GF-D8 (cell line): Measurements from ENCODE around the gene PTCD2.

Experiments used
- DNase-seq: peaks from one replicate; lab custom pipeline; 2025; lab: John Stamatoyannopoulos, UW

PTCD2 gene

GRCh38 chr5:72346398-72346797 lies 26.2 kb downstream of the PTCD2 start:
- no peak for DNase-seq

GRCh38 chr5:72347801-72348308 lies 27.7 kb downstream of the PTCD2 start:
- no peak for DNase-seq

DNA sequence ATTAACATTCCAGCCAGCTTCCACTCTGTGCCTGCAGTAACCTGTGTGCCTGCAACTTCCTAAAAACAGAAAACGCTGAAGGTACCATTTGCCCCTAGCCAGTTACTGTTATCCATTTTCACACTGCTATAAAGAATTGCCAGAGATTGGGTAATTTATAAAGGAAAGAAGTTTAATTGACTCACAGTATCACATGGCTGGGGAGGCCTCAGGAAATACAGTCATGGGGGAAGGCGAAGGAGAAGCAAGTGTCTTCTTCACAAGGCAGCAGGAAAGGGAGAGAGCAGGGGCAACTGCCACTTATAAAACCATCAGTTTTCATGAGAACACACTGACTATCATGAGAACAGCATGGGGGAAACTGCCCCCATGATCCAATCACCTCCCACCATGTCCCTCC lies 31.2 kb downstream of the PTCD2 start:
- no peak for DNase-seq

- no peak for DNase-seq
Measured at GRCh38 chr5:72352616-72353015, 32.4 kb downstream of the PTCD2 start.

- DNase-seq = no peak
Measured at GRCh38 chr5:72353046-72353445, 32.9 kb downstream of the PTCD2 start.

GRCh38 chr5:72355706-72356299 lies 35.6 kb downstream of the PTCD2 start:
- DNase-seq = no peak

- no peak for DNase-seq
Measured at GRCh38 chr5:72356361-72356760, 36.2 kb downstream of the PTCD2 start.

- no peak for DNase-seq
Measured at GRCh38 chr5:72358925-72359324, 38.8 kb downstream of the PTCD2 start.

DNA sequence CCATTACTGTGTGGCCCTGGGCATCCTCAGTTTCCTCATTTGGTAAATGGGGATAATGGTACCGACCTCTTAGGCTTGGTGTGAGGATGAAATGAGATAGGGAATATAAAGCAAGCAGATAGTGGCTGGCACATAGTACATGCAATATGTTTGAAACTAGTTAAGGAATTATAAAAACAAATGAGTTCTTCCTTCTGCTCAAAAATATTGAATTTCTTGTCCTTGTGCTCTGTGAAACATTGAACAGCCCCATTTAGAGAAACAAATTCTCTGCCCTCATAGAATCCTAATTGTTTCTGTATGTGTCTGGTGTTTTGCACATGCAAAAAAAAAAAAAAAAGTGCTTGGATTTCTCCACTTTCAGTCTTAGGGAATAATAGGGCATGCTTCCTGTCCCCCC lies 39.7 kb downstream of the PTCD2 start:
- DNase-seq = no peak

DNA sequence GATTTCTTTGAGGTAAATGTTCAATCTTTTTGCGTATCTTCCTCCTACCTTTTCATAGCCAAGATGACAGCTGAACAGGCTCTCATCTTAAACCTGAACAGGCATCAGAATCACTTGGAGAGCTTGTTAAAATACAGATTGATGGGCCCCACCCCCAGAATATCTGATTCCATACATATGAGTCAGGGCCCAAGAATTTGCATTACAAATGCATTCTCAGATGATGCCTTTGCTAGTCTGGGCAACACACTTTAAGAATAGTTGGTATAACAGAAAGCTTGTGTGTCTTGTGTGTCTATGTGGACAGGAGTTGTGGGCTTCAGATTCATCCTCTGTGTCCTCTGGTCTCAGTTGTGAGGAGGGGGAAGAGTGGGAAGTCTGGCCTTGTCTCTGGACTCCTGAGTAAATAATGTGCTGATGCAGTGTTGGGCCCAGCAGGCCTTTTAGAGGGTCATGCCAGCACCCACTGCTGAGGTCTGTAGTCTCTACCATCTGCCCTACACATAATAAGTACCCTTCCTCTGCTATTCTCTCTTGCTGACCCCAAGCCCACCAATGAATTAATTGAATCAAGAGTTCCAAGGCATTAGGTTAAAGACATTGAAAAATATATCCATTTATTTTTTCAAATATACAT lies 43.1 kb downstream of the PTCD2 start:
- no peak for DNase-seq

DNA sequence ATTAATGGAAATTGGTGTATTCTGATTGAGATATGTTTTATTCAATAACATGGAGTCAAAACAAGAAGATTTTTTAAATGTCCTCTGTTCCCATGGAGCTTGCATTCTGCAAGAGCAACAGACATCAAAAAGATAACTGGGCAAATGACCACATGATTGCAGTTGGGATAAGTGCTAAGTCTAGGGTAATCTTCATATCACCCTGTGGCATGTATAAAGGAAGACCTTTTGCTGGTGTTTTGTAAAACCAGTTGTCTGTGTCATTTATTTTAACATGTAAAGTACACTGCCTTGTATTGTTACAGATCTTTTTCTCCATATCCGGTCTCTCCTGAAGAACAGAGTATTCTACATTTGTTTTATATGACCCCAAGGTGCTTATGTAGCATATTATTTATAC lies 44.0 kb downstream of the PTCD2 start:
- no peak for DNase-seq

GRCh38 chr5:72364951-72365350 lies 44.8 kb downstream of the PTCD2 start:
- no peak for DNase-seq

DNA sequence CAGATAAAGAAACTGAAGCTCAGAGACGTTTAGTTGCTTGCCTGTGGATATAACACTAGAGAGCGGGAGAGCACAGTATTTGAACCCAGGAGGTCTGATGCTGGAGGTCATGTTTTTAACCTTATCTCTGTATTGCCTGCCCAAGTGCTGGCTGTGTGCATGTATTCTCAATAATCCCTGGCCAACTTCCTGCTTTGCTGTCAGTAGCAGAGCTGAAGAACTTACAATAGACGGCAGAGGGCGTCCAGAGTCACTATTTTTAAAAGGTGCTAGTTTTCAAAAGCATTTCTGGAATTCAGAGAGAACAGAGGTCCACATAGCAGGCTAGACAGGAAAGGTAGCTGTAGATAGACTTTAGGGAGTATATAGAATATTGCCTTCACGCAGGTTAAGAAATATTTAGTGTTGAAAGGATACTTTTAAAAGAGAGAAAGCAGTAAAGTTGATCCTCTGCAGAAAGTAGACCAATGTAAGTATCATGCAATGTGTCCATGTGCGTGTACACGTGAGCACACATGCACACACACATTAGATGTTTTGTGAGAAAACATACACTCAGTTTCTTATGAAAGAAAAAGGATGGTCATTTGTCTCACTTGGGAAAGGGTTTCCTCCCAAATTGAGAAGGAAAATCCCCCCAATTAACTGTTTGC lies 46.3 kb downstream of the PTCD2 start:
- peak; percentile 28 for DNase-seq

DNA sequence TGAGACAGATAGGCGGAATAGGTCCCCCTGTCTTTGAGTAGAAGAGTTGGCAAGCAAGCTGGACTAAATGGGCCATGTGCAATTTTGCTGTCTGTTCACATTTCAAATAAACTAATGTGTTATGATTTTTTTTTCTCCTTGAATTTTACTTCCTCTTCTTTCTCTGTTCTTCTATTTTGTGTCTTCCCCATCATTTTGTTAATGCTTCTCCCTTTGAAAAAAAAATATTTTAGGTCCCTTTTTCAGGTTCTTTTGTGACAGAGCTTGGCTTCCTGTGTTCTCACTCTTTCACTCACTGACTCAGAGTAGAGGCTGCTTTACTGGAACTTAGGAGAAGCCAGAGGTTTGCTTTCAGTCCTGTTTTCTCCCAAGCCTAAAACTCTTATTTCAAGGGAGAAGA lies 48.1 kb downstream of the PTCD2 start:
- DNase-seq = no peak

GRCh38 chr5:72369301-72369700 lies 49.1 kb downstream of the PTCD2 start:
- no peak for DNase-seq

DNA sequence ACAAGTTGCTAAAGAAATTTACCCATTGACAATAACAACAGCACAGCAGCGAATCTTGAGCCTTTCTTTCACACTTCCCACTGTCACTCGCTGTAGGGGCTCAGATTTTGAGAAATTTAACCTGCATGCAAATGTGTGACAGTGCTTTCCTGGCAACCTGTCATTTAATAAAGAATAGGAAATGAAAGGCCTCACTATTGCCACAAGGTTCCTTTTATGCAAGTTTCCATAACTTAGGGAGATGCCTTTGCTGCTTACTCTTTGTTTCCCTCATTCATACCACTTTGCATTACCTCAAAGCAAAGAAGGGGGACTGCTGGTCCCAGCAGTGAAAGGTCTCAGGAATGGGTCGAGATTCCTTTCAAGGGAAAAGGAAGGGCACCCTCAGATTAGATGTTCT lies 49.5 kb downstream of the PTCD2 start:
- DNase-seq = no peak

- no peak for DNase-seq
Measured at GRCh38 chr5:72372331-72372730, 52.2 kb downstream of the PTCD2 start.

GRCh38 chr5:72372923-72373322 lies 52.8 kb downstream of the PTCD2 start:
- no peak for DNase-seq

DNA sequence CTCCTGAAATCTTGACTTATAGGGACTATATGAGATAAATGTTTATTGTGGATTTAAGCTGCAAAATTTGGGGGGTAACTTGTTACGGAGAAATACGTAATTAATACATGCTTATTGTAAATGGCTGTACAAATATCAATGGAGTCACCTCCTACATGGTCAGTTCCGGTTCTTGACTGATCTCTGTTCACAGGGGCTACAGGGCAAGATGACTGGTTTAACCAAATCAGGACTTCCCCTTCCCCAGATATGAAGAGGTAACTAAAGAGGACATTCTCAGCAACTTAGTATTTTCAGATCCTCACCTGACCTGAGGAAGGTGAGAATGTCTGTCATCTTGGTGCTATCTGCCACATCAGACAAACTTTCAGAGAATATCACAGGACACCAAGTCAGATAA lies 54.7 kb downstream of the PTCD2 start:
- DNase-seq = no peak

DNA sequence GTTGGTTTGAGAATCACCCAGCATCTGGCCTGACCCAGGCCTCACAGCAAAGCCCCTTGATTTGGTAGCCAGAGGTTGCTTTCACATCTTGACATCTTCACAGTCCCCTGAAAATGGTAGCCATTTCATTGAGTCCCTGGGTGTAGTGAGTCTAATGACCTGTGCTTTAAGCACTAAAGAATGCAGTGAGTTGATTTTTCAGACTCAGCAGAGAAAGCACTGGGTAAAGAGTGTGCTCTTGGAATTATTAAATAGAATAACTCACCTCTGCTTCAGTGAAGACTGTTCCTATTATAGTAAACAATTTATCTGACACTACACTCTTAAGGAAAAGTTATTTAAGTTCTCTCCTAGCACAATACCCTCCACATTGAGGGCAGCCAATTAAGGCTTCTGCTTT lies 56.2 kb downstream of the PTCD2 start:
- DNase-seq = no peak

- no peak for DNase-seq
Measured at GRCh38 chr5:72377910-72378638, 57.9 kb downstream of the PTCD2 start.

GRCh38 chr5:72378639-72379289 lies 58.6 kb downstream of the PTCD2 start:
- no peak for DNase-seq
